ENCODE data around the gene MBP. TPM values are rescaled to one million over a fixed set of nuclear protein-coding genes. Genes with fewer than 3 reads are reported as not detected.
A peak's percentile ranks its signal among the peaks of the same experiment; 100 is the strongest.

The MBP gene
- total RNA-seq, 4 donors from 2014 or later: 23.2 to 34.7 (median 28.2) TPM

- no peaks in the 10 kb centered on the region for H3K27me3 ChIP-seq
- H3K36me3 ChIP-seq: no peaks in the 10 kb centered on the region
- peaks cover 0 to 20% (median 5%) of the 10 kb centered on the region in 3 donors for H3K4me1 ChIP-seq
- TF ChIP-seq CTCF (IDR thresholded peaks at IDR 0.05) (no peak), POLR2A (IDR thresholded peaks at IDR 0.05) (no peak), EP300 (IDR thresholded peaks at IDR 0.05) (no peak), POLR2AphosphoS5 (IDR thresholded peaks at IDR 0.05) (no peak)
- no peaks in the 10 kb centered on the region for H3K9me3 ChIP-seq
- WGBS, 2 donors (ENCODE audit: low coverage in 1 of 2): 87 to 93% methylated on average over 7 of the region's 18 CpGs
- H3K4me3 ChIP-seq: no peak overlapping the region
- H3K27ac ChIP-seq: no peak overlapping the region
- ATAC-seq: no peak
These were observed 16.1 kb downstream of the MBP start for GRCh38 chr18:77116201-77117080.

- TF ChIP-seq POLR2A (IDR thresholded peaks at IDR 0.05): no peak
- no peak for TF ChIP-seq CTCF (IDR thresholded peaks at IDR 0.05)
- TF ChIP-seq POLR2AphosphoS5 (IDR thresholded peaks at IDR 0.05): no peak
- TF ChIP-seq EP300 (IDR thresholded peaks at IDR 0.05): no peak
- peak overlapping the region in 3 of 4 donors; percentile 49 to 72 (median 67) for H3K27ac ChIP-seq
These were observed 17.2 kb downstream of the MBP start for GRCh38 chr18:77115192-77115953.

GRCh38 chr18:77114415-77115191 is 18.0 kb downstream of the MBP start:
- Histone ChIP-seq H3K36me3 (no peaks in the 10 kb centered on the region), H3K27me3 (no peaks in the 10 kb centered on the region), H3K4me3 (no peak overlapping the region), H3K9me3 (no peaks in the 10 kb centered on the region), H3K4me1 (peaks cover 0 to 23% (median 5%) of the 10 kb centered on the region in 3 donors), H3K27ac (peak overlapping the region in 3 of 4 donors; percentile 49 to 72 (median 67))
- WGBS, 2 donors (ENCODE audit: low coverage in 1 of 2): 63 to 65% methylated on average over 10 of the region's 25 CpGs
- peak; percentile 81 for ATAC-seq
- peak; percentile 70 for TF ChIP-seq POLR2AphosphoS5 (IDR thresholded peaks at IDR 0.05)
- no peak for TF ChIP-seq EP300 (IDR thresholded peaks at IDR 0.05)
- TF ChIP-seq CTCF (IDR thresholded peaks at IDR 0.05): no peak
- TF ChIP-seq POLR2A (IDR thresholded peaks at IDR 0.05): no peak

More at GRCh38 chr18:77115192-77115953, 17.2 kb downstream of the MBP start:
- H3K4me1 ChIP-seq: peaks cover 0 to 20% (median 5%) of the 10 kb centered on the region in 3 donors
- H3K27me3 ChIP-seq: no peaks in the 10 kb centered on the region
- no peaks in the 10 kb centered on the region for H3K9me3 ChIP-seq
- H3K36me3 ChIP-seq: no peaks in the 10 kb centered on the region
- WGBS, 2 donors (ENCODE audit: low coverage in 1 of 2): 78 to 90% methylated on average over 3 to 6 of the region's 8 CpGs
- no peak overlapping the region for H3K4me3 ChIP-seq
- no peak for ATAC-seq

- no peak for ATAC-seq
- H3K27me3 ChIP-seq: no peaks in the 10 kb centered on the region
- no peak overlapping the region for H3K4me3 ChIP-seq
- H3K36me3 ChIP-seq: no peaks in the 10 kb centered on the region
- peaks cover 0 to 28% (median 10%) of the 10 kb centered on the region in 3 donors for H3K4me1 ChIP-seq
- 65 to 81% methylated on average over 2 of the region's 2 CpGs for WGBS, 2 donors (ENCODE audit: low coverage in 1 of 2)
- H3K9me3 ChIP-seq: no peaks in the 10 kb centered on the region
- H3K27ac ChIP-seq: peak overlapping the region in 3 of 4 donors; percentile 49 to 72 (median 57)
- TF ChIP-seq POLR2A (IDR thresholded peaks at IDR 0.05): no peak
- no peak for TF ChIP-seq POLR2AphosphoS5 (IDR thresholded peaks at IDR 0.05)
These were observed 18.5 kb downstream of the MBP start for GRCh38 chr18:77114152-77114414.
